ENCODE data around the gene CHADL.

- TF ChIP-seq CTCF (IDR thresholded peaks at IDR 0.05 in 4 of 5, conservative IDR thresholded peaks at IDR 0.05 in 1 of 5) (no peak), POLR2A (IDR thresholded peaks at IDR 0.05) (no peak)
Observed at GRCh38 chr22:41230401-41230785, 10.3 kb downstream of the CHADL start.
